AG08396 (cell line): ENCODE measurements around the gene ALPK3.

Source experiments
- DNase-seq: peaks from one replicate; pipeline ENCODE4 v3.0.0; 2012; ENCODE audit warnings: low spot score, mixed read lengths

The ALPK3 gene

DNA sequence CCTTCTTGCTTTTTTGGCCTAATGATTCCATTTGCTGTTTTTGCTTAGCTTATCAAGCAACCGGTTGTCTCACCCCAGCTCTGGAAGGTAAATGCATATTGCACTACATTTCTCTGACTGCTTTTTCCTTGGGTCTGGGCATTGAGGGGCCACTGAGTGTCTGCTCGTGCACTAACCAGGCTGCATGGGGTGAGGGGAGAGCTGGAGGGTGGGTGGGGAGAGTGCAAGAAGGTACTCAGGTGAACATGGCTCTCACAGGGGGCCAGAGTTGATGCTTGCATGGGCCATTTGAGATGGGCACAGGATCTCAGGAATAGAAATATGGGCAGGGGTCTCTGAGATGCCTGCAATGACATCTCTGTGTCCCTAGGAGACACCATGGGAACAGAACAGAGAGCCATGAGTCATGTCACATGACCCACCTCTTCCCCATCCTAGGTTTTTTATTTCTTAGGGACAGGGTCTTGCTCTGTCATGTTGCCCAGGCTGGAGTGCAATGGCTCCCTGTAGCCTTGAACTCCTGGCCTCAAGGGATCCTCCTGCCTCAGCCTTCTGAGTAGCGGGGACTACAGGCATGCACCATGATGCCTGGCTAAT, 6.2 kb downstream of the ALPK3 start:
- no peak for DNase-seq

DNA sequence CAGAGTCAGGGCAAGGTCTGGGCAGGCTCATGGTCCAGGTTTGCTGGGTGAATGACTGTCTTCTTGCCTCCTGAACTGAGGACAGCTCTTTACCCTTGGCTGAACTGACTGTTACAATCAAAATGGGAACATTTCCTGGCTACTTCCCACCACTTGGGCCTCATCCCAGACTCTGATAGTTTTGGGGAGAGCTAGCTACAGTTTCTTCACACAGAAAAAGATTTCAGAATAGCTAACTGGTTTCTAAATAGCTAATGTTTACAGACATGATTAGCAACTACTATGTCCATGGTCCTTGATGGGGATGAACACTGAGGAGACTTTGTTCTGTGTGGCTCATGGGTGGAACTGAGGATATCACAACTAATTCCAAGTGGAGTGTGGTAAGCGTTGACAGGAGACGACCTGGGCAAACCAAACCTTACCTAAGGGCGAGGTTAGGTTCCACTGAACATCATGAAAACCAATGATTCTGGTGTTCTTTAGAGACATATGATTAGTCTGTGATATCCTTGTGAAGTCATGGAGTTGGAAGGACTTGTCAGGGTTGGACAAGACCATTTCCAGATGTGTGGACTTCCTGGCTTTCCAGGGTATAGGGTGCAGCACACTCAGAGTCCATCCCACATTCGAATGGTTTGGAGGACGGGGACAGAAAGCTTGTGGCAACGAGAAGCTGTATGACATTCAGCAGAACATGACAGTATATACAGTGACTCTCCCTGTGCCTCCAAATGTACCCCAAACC, 7.3 kb downstream of the ALPK3 start:
- DNase-seq, result no peak

DNA sequence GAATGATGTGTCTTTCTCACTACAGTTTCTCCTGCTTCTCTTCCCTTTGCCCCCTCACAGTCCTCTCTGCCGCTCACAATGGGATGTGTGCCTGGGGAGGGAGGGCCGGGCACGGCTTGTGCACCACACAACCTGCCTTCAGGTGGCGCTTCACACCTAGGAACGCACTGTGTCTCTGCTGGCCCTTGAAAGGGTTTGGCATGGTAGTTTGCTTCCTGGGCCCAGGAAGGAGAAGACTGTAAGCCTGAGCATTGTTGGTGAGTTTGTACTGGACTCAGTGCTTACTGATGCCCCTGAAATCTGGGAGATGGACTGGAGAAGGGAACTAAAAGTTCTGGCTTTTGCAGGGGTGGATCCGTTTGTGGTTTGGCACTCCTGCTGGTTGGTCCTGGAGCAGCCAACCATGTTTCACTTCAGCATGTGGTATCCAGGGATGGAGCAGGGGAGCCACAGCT, 9.2 kb downstream of the ALPK3 start:
- no peak for DNase-seq

DNA sequence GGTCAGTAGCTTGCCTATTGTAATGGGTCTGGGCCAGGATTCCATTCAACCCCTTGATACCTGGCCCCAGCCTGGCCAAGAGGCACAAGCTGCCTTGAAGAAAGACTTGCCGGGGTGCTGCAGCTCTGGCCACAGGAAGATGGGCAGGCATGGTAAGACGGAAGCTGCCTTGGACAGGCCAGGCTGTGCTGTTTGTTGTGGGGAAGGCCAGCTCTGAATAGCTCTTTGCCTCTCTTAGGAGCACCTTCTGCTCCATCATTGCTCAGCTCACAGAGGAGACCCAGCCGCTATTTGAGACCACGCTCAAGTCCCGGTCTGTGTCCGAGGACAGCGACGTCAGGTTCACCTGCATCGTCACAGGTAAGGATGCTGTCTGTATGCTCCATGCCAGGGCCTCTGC, 10.1 kb downstream of the ALPK3 start:
- no peak for DNase-seq

DNA sequence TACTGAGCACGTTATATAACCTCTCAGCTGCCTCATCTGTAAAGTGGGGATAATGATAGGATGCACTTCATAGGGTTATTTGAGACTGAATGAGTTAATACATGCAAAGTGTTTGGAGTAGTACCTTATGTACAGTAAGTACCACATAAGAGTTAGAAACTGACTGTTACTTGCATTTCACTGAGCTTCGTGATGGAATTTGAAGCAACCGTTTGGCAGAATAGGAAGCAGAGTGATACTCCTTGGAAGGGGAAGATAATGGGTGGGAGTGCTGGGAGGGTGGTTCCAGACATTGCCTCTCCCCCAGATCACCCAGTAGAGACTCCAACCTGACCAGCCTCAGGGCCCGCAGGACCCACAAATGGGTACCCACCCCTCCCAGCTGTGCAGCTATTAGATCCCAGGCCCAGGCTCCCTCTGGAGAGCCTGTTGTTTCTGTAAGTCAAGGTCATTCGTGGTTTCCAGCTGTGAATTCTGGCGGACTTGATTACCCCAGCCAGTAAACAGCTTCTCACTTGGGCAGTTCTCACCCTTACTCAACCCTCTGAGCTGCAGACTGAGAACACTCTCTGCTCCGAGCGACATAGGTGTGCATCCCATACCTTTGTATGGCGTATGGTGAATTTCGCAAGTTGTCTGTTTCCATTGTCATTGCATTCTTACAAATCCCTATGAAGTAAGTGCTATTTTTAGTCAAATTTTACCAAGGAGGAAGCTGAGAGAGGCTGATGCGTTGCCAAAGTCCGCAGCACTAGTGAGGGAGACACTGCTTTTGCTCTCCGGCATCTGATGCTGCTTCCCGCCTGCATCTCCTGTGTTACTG, 11.1 kb downstream of the ALPK3 start:
- no peak for DNase-seq

DNA sequence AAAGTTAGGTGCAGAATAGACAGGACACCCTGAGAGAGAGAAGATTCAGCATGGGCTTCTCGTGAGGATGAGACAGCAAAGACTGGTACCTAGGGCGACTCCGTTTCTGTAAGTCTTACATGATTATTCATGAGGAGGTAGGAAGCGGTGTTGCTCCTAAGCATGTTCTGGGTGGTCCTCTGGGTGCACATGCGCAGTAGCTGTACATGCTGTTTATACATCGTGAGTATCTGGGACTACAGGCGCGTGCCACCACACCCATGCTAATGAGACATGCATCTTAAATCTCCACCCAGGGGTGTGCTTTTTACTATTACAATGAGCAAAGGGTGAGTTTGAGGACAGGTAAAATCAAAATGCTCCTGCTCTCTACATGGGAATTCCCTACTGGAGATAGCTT, 12.3 kb downstream of the ALPK3 start:
- no peak for DNase-seq

DNA sequence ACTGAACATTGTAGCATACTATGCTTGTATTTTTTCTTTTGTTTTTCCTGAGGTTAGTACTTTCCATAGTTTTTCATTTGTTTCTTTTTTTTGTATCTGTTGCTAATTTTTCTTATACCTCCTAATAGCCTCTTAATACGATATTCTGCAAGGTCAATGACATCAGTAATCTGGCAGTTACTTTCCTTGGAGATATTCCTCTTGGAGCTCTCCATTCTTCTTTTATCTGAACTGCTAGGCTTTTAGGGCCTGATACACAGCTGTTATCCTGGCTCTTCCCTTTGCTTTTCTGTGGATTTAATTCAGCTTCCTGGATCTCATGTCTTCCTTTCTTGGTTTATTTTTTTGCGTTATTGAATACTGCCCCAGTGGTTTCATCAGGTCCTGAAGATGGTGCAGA, 12.9 kb downstream of the ALPK3 start:
- no peak for DNase-seq

DNA sequence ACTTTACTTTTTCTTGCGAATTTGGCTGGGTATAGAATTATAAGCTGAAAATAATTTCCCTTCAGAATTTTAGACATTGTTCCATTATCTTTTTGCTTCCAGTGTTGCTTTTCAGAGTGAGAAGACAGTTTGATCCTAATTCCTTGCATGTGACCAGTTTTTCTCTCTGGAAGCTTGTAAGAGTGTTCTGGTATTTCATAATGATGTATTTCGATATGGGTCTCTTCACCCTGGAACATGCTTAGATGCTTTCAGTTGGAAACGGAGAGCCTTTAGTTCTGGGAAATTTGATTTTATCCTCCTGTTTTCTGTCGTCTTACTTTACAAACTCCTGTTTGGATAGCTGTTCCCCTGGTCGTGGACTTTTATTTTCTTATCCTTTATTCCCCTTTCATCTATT, 13.9 kb downstream of the ALPK3 start:
- no peak for DNase-seq

DNA sequence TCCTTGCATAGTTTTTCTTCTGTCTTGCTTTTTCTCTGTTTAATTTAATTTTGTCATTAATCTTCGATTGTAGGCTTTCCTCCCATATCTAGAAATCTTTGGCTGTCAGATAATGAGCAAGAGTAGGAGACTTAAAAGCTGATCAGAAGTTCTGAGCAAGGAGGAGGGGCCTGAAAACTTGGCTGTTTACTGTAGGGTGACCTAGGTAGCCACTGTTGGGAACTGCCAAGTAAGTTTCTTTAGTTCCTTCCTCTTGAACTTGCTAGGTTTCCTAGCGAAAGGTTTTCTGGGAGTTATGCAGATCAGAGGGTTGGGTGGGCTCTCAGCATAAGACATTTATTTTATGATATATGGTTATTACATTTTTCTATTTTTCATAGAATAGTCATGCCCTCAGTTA, 14.5 kb downstream of the ALPK3 start:
- DNase-seq, result no peak

DNA sequence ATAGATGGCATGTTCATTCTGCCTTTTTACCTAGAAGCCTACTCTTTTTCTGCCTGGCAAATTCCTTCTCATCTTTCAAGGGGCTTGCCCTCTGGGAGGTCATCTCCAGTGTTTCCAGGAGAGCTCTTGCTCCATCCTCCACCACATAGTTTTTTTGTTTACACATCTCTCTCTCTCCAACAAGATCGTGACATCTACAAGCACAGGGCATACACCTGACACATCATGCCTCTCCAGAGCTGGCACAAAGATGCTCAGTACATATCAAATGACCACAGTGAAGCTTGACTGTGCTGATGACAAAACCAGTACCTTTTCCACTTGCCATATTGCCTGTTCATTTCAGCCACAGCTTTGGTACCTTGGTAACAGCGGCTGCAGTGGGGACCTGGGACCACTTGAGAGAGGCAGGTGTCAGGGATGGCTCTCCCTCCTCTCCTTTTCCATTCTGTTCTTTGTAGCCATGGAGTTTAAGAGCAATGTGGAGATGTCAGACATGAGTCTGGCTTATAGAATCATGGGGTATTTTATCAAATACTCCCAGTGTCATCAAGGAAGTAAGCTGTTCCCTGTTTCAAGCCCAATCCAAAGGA, 15.4 kb downstream of the ALPK3 start:
- DNase-seq, result no peak

DNA sequence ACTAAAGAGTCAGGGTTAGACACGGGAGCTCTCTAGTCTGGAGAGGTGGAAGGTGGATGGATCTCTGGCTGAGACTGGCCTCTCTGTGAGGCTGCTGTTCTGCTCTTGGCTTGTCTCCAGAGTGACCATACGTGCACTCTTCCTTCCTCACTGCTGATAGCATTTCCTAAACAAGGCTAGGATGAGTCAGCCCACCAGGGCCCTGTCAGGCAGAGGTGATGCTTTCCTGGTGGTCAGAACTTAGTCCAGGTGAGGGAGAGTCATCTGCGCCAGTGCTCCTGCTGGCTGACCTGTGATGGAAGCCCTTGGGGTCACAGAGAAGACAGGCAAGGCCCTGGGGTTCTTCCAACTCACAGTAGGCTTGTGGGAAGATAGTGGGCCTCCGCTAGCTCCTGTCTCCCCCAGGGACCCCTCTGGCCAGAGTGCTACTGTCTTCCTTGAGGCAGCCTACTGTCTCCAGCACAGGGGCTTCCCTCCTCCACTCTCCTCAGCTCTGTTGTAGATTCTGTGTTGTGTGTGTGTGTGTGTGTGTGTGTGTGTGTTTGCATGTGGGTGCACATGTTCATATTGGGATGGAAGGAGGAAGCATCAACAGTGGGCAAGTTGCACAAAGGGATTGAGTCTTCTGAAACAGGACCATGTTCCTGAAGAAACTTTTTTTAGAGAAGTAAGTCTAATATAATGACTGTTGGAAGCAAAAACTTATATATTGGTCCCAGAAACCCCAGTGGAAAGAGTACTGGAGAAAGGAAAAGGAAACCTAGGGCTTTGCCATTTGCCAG, 16.5 kb downstream of the ALPK3 start:
- DNase-seq, result peak; percentile 54

DNA sequence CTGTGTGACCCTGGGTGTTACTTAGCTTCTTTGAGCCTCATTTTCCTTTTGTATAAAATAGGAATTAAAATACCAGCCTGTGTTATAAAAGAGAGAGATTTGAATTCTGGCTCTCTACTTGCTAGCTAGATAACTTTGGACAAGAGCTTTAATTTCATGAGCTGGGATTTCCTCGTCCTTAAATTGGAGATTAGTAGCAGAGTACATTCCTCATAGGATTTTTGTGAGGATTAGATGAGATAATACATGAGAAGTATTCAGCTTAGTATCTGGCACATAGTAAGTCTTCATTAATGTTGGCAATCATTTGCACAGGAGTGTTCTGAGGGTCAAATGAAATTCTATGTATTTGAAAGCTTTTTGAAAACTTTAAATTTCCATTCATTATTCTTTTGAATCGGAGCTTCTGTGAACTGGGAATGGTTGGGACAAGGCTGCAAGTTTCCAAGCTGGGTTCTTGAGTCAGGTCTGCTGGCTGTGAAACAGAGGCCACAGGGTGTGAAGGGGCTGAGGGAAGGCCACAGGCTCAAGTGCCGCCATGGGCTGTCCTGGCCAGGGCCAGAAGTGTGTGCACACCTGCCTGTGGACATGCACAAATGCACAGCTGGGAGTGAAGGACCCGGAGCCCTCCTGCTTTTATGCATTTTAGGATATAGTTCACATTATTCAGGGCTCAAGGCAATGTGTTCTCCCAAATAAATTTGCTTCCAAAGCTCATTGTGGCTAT, 17.2 kb downstream of the ALPK3 start:
- DNase-seq, result no peak

DNA sequence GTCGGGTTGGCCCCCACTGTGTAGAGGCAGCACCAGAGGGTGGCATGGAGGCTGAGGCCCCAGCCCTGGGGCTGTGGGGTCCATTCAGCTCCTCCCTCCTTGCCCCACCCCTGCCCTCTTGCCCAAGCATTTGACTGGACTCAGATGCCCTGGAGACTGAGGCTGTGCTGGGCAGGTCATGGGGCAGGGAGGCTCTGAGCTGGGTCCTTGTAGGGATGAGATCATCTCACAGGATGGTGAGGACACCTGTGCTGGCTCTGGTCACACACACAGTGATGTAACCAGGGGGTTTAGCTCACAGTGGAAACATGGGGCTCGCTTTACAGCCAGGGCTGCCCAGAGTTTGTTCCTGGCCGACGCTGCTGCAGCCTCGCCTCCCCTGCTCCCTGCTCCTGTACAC, 17.8 kb downstream of the ALPK3 start:
- no peak for DNase-seq

DNA sequence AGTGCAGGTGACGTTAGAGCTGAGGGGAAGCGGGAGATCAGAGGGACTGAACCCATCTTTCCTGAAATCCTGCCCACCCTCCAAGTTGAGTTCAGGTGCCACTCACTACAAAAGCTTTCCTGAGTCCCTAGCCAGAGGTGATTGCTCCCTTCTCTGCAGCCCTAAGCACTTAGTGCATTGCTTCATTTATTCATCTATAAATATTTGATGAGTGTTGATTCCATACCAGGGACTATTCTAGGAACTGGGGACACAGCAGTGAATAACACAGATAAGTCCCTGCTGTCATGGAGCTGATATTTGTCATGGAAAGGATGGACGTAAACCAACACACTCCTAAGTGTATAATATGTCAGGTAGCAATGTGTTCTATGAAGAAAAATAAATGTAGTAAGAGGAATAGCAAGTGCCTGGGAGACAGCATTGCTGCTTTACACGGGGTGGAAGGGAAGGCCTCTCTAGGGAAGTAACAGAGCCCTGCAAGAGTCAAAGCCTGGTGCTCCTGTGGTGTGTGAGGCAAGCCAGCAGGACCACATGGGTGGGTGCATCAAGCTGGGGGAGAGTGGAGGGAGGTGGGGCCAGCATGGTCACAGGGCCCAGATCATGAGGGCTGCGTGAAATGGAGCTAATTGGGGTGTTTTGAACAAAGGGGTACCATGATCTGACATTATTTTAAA, 18.6 kb downstream of the ALPK3 start:
- DNase-seq, result no peak

DNA sequence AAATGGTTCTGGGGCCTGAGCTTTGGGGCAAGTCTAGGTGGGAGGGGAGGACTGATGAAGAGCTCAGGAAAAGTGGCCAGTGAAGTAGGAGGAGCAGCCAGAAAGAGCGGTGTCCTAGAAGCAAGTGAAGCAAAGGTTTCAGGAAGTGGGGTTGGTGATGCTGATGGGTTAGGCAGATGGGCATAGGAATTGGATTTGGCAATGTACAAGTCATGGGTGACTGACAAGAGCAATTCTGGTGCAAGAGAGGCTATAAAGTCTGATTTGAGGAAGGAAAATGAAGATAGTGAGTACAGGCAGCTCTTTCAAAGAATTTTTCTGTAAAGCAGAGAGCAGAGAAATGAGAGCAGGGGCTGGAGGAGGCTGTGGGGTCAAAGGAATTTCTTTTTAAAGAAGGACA, 19.7 kb downstream of the ALPK3 start:
- DNase-seq, result no peak

DNA sequence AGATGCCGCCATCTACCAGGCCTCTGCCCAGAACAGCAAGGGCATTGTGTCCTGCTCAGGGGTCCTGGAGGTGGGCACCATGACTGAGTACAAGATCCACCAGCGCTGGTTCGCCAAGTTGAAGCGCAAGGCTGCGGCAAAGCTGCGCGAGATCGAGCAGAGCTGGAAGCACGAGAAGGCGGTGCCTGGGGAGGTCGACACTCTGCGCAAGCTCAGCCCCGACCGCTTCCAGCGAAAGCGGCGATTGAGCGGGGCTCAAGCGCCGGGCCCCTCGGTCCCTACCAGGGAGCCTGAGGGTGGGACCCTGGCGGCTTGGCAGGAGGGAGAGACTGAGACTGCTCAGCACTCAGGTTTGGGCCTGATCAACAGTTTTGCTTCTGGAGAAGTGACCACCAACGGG, 22.6 kb downstream of the ALPK3 start:
- DNase-seq, result no peak

DNA sequence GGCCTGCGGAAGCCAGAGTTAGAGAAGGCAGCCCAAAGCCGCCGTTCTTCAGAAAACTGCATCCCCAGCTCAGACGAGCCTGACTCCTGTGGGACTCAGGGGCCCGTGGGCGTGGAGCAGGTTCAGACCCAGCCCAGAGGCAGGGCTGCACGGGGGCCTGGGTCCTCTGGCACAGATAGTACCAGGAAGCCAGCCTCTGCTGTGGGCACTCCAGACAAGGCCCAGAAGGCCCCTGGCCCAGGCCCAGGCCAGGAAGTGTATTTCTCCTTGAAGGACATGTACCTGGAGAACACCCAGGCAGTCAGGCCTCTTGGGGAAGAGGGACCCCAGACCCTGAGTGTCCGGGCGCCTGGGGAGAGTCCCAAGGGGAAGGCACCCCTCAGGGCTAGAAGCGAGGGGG, 23.1 kb downstream of the ALPK3 start:
- DNase-seq, result no peak

DNA sequence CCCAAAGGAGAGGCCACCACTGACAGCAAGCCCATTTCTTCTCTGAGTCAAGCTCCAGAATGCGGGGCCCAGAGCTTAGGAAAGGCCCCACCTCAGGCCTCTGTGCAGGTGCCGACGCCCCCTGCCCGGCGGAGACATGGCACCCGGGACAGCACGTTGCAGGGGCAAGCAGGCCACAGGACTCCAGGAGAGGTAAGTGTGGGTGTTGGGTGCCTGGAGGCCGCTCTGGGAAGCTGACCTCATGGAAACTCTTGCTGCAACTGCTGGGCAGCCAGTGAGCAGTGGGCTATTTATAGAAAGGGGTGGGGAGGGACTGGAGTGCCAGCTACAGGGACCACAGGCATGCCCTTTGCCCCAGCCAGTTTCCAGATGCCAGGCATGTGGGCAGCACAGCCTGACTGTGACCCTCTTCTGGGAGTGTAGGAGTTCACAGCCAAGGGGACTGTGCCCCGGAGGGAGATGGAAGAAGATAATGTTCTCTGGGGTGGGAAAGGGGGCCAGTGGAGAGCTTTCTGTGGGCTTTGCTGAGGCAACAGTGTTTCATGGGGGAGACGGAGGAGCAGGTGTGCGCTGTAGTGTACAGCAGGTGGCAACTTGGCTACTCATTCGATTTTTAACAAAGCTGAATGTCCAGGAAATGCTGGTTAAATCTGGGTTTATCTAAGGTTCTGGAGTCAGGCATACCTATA, 23.7 kb downstream of the ALPK3 start:
- peak; percentile 86 for DNase-seq

DNA sequence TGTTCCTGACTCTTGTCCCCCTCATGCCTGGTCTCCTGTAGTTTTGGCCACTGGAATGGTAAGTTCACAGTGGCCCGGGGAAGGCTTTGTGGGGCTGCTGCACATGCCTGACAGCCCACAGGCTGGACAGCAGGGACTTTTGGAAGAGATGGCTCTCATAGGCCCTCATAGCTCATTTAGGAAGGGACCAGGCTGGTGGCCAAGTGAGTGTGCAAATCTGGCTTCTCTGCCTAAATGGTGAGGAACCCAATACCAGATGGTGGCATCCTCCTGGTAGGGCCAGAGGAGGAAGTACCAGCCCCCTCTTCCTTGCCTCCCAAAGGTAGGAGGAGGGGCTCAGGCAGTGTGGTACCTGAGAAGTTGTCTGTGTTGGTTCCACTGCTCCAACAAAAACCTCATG, 25.6 kb downstream of the ALPK3 start:
- no peak for DNase-seq

DNA sequence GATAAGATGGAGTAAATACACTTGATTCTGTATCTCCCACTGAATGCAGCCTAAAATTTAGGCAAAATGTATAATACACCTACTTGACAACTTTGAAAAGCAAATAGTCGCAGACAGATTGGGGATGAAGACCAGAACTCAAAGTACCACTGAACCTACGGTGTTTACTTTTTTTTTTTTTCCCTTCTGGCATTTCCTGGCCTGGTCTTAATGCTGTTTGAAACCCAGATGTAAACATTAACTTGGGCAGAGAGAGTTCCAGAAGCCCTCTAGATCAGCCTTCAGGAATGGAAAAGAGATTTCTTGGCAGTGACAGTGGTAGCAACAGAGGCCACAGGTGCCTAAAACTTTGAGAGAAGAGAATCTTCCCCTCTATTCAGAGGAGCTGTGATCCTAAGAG, 27.8 kb downstream of the ALPK3 start:
- DNase-seq, result no peak
